ENCODE results near the gene PNPLA3. TPM values are rescaled to one million over a fixed set of nuclear protein-coding genes. Genes with fewer than 3 reads are reported as not detected.

The PNPLA3 gene
- total and polyA plus RNA-seq, 9 of the 15 experiments (the other 6 are each of a cell fraction or from before 2014, with no cell fraction given): 0.20 to 0.48 (median 0.38) TPM; not detected in 6

GRCh38 chr22:43881091-43882061 lies 42.2 kb upstream of the PNPLA3 start:
- FAIRE-seq (no peak), ATAC-seq (no peak), DNase-seq (ENCODE audit: extremely low read depth in 1 of 4, low spot score in 3 of 4) (no peak)
- Histone ChIP-seq H3K9me3 (replicated peaks; ENCODE audit: control insufficient read depth, insufficient read depth, low read depth, low read length) (no peaks in the 10 kb centered on the region), H2AFZ (ENCODE audit: low read depth, low read length) (no peak overlapping the region), H3K4me3 (no peak overlapping the region), H4K20me1 (replicated peaks; ENCODE audit: control insufficient read depth, insufficient read depth, low read length) (no peaks in the 10 kb centered on the region; the same call in 1 of the 2 replicates), H3K9ac (ENCODE audit: insufficient read depth in 1 of 2, low read depth in 2 of 2, low read length in 2 of 2) (no peak overlapping the region), H3K9me1 (ENCODE audit: control insufficient read depth, insufficient read depth, low read length) (no peaks in the 10 kb centered on the region), H3K79me2 (ENCODE audit: control insufficient read depth, insufficient read depth, low read length) (no peaks in the 10 kb centered on the region), H3K27me3 (ENCODE audit: control insufficient read depth in 2 of 2, insufficient read depth in 2 of 2, low read length in 2 of 2) (no peaks in the 10 kb centered on the region; a peak in 1 of 5 replicates), H3K4me2 (ENCODE audit: insufficient read depth, low read length) (no peak overlapping the region), H3K4me1 (replicated peaks in 1 of 2; ENCODE audit: control insufficient read depth in 2 of 2, insufficient read depth in 2 of 2, low read length in 2 of 2) (no peaks in the 10 kb centered on the region; a peak in 1 of 5 replicates), H3K36me3 (ENCODE audit: control insufficient read depth, insufficient read depth, low read length) (no peaks in the 10 kb centered on the region), H3K27ac (ENCODE audit: extremely low read depth, low read depth, low read length) (no peak overlapping the region)
- BruUV-seq (replicated peaks): no TSS peak
- no peak for TF ChIP-seq ZNF444 (CRISPR knock-in tag; IDR thresholded peaks at IDR 0.05)
- TF ChIP-seq POLR2A (conservative IDR thresholded peaks at IDR 0.05): no peak
- TF ChIP-seq, protein P1, sequence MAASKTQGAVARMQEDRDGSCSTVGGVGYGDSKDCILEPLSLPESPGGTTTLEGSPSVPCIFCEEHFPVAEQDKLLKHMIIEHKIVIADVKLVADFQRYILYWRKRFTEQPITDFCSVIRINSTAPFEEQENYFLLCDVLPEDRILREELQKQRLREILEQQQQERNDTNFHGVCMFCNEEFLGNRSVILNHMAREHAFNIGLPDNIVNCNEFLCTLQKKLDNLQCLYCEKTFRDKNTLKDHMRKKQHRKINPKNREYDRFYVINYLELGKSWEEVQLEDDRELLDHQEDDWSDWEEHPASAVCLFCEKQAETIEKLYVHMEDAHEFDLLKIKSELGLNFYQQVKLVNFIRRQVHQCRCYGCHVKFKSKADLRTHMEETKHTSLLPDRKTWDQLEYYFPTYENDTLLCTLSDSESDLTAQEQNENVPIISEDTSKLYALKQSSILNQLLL (CRISPR knock-in tag; IDR thresholded peaks at IDR 0.05; ENCODE audit: borderline replicate concordance): no peak
- no peak for TF ChIP-seq NR2C2 (CRISPR knock-in tag; IDR thresholded peaks at IDR 0.05)
- TF ChIP-seq NR2C2 (tag; IDR thresholded peaks at IDR 0.05): no peak
- no peak for TF ChIP-seq POLR3A (IDR thresholded peaks at IDR 0.05; ENCODE audit: borderline replicate concordance, extremely low read depth, insufficient read depth, insufficient read length)
- TF ChIP-seq ZZZ3 (IDR thresholded peaks at IDR 0.05): no peak
- TF ChIP-seq RFX1 (IDR thresholded peaks at IDR 0.05): no peak
- TF ChIP-seq BCOR (IDR thresholded peaks at IDR 0.05): no peak
- TF ChIP-seq, protein P2, sequence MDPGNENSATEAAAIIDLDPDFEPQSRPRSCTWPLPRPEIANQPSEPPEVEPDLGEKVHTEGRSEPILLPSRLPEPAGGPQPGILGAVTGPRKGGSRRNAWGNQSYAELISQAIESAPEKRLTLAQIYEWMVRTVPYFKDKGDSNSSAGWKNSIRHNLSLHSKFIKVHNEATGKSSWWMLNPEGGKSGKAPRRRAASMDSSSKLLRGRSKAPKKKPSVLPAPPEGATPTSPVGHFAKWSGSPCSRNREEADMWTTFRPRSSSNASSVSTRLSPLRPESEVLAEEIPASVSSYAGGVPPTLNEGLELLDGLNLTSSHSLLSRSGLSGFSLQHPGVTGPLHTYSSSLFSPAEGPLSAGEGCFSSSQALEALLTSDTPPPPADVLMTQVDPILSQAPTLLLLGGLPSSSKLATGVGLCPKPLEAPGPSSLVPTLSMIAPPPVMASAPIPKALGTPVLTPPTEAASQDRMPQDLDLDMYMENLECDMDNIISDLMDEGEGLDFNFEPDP (CRISPR knock-in tag; IDR thresholded peaks at IDR 0.05): no peak
- TF ChIP-seq MAFF (IDR thresholded peaks at IDR 0.05; ENCODE audit: low read length): no peak
- no peak for TF ChIP-seq SMARCA5 (IDR thresholded peaks at IDR 0.05)
- TF ChIP-seq MED1 (CRISPR knock-in tag; IDR thresholded peaks at IDR 0.05; ENCODE audit: borderline replicate concordance): no peak
- in situ Hi-C loops (cut with MboI) (no loop called here), intact Hi-C loops (cut with micrococcal nuclease) (loop anchor here (10.0 kb wide), 1 partner anchor 743 kb away; no protein-coding TSS in a partner anchor)
- ChIA-PET POLR2A (no interaction called here), CTCF (ENCODE audit: low intra/inter-chr PET ratio) (no interaction called here)
- 2% methylated on average over 9 of the region's 19 CpGs for WGBS (ENCODE audit: insufficient coverage, low coverage, missing lambda C conversion rate)

Data from K562 (cell line).